Stimulated activated naive B cell treated with anti-CD40 and anti-IgM and Interleukin-4, amounts not matched to agents 10 μg/mL and 1 μg/mL and 100 μg/mL, for 72 hours (primary cell): ENCODE results near the gene RAD51D.

Experiments used
- ATAC-seq, 2 donors: fragments of 150-1000 bp; cut with Tn5 transposase; replicated peaks; 2 replicates each; pipeline ENCODE4 v1.10.0; 2021; ENCODE audit warnings: moderate library complexity in 1 of 2
- DNase-seq: peaks from one replicate; pipeline ENCODE4 v3.0.0; 2021
- H3K27ac Mint-ChIP-seq: one replicate; pipeline ENCODE4 v1.8.0; 2022; ENCODE audit warnings: mild to moderate bottlenecking, mixed read lengths
- H3K27me3 Mint-ChIP-seq, 2 donors: one replicate each; pipeline ENCODE4 v1.8.0; 2022; ENCODE audit warnings: mixed read lengths in 2 of 2
- H3K36me3 Mint-ChIP-seq, 2 donors: one replicate each; pipeline ENCODE4 v1.8.0; 2022; ENCODE audit warnings: mixed read lengths in 2 of 2, mild to moderate bottlenecking in 1 of 2
- H3K4me1 Mint-ChIP-seq, 2 donors: one replicate each; pipeline ENCODE4 v1.8.0; 2022; ENCODE audit warnings: mixed read lengths in 2 of 2, mild to moderate bottlenecking in 1 of 2
- H3K4me3 Mint-ChIP-seq, 2 donors: one replicate each; pipeline ENCODE4 v1.8.0; 2022; ENCODE audit warnings: mild to moderate bottlenecking in 2 of 2, mixed read lengths in 2 of 2, moderate library complexity in 1 of 2
- H3K9me3 Mint-ChIP-seq, 2 donors: one replicate each; pipeline ENCODE4 v1.8.0; 2022; ENCODE audit warnings: mixed read lengths in 2 of 2, mild to moderate bottlenecking in 1 of 2

The RAD51D gene

DNA sequence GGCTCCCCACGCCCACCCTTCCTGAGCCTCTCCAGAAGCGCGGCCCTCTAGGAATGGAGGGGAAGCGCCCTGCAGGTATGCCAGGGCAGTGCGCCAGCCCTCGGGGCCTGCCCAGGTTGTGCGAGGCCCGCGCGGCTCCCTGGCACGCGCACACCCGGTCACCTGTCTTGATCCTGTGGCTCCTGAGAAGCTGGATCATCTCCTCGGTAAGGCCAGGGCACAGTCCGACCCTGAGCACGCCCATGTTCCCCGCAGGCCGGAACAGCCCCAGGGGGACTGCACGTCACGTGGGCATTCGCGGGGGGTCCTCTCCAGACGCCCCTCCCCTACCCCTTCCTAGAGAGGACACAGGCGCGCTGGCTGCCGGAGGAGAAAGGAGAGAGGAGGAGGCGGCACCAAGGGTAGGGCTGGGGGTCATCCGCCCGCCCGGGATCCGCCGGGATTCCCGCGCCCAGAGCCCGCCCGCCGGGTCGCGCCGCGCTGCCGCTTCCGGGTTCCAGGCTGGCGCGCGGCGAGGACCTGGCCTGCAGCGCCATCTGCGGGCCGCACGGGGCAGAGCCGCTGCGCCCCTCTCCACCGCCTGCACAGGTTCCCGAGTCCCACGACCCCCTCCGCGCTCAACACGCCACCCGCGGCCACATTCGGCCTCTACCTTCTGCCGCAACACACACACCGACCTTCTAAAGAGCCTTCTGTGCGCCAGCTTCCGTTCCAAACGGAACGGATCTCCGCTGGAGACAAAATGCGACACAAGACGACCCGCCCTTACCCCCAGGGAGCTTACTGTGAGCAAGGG is at the start of gene RAD51D:
Gene RAD51D (minus strand): TSS at position 491 of the 796 bp plus-strand sequence. CDS start 247 bp downstream, at position 244.
- Mint-ChIP-seq H3K36me3 (peaks cover 16 to 23% of the 10 kb centered on the region in 2 donors), H3K27ac (peak within 1 kb of the TSS; percentile 97), H3K9me3 (no peaks in the 10 kb centered on the region), H3K4me1 (peaks cover 22 to 43% of the 10 kb centered on the region in 2 donors), H3K27me3 (no peaks in the 10 kb centered on the region), H3K4me3 (peak within 1 kb of the TSS; percentile 87 to 93)
- ATAC-seq (peak; percentile 93 to 94), DNase-seq (peak; percentile 76)

DNA sequence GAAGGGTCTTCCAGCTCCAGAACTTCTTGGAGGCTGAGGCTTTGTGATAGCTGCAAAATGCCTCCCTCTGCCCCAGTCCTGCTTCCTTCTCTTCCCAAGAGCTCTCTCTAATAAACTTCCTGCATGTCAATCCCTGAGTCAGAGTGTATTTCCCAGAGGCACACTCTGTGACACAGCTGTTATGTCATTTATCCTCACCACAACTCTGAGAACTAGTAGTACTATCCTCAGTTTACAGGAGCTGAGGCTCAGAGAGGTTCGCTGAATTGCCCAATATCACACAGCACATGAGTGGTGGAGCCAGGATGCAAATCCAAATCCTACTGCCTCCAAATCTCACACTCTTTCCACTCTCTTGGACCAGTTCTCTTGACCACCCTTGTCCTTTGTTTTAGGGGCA is 48.0 kb upstream of the RAD51D start:
- Mint-ChIP-seq H3K9me3 (no peaks in the 10 kb centered on the region), H3K27ac (no peak overlapping the region), H3K27me3 (peaks cover 34 to 40% of the 10 kb centered on the region in 2 donors), H3K36me3 (no peaks in the 10 kb centered on the region), H3K4me3 (no peak overlapping the region), H3K4me1 (no peaks in the 10 kb centered on the region)
- ATAC-seq (no peak), DNase-seq (no peak)

DNA sequence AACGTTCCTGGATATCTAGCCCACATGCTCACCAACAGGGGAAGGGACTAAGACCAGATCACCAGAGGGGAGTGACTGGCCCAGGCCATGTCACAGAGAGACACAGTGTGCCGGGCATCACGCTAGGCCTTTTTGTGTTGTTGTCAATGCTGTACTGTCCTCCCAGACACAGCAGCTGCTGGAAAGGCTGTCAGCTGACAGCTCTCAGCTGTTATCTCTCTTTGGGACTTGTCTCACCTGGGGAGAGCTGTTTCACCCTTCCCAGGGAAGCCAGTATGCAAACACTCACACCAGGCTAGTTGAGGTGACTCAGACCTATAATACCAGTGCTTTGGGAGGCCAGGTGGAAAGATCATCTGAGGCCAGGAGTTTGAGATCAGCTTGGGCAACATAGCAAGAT is 47.4 kb upstream of the RAD51D start:
- peaks cover 40% of the 10 kb centered on the region in 2 donors for H3K27me3 Mint-ChIP-seq
- H3K9me3 Mint-ChIP-seq = no peaks in the 10 kb centered on the region
- ATAC-seq (no peak), DNase-seq (no peak)
- H3K27ac Mint-ChIP-seq = peak overlapping the region; percentile 6
- no peaks in the 10 kb centered on the region for H3K4me1 Mint-ChIP-seq
- H3K4me3 Mint-ChIP-seq = no peak overlapping the region
- H3K36me3 Mint-ChIP-seq = no peaks in the 10 kb centered on the region

DNA sequence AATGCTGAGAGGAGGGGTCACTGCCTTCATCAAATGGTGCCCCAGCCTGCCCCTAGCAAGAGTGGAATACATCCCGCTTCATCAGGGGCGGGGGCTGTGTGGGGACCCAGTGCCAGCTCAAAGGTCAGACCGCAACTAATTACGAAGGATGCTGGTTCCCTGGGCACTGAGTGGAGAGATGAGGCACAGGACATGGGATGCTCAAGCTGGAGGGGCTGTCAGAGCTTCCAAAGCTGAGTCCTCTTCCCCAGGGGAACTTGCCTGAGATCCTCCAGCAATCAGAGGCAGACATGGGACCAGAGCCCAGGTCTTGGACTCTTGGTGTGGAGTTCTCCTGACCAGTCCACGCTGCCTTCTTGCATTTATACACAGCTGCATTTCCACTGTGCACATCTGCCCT is 46.9 kb upstream of the RAD51D start:
- no peak overlapping the region for H3K27ac Mint-ChIP-seq
- no peaks in the 10 kb centered on the region for H3K9me3 Mint-ChIP-seq
- H3K4me1 Mint-ChIP-seq = no peaks in the 10 kb centered on the region
- no peak overlapping the region for H3K4me3 Mint-ChIP-seq
- H3K36me3 Mint-ChIP-seq = no peaks in the 10 kb centered on the region
- H3K27me3 Mint-ChIP-seq = peaks cover 40 to 43% of the 10 kb centered on the region in 2 donors
- no peak for DNase-seq
- no peak for ATAC-seq

DNA sequence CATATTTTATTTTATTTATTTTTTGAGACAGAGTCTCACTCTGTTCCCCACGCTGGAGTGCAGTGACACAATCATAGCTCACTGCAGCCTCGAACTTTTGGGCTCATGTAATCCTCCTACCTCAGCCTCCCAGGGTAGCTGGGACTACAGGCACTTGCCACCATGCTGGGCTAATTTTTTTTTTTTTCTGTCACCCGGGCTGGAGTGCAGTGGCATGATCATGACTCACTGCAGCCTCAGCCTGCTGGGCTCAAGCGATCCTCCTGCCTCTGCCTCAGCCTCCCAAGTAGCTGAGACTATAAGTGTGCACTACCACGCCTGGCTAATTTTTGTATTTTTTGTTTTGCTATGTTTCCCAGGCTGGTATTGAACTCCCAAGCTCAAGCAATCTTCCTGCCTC is 45.1 kb upstream of the RAD51D start:
- H3K27me3 Mint-ChIP-seq = peaks cover 46 to 56% of the 10 kb centered on the region in 2 donors
- no peaks in the 10 kb centered on the region for H3K4me1 Mint-ChIP-seq
- H3K9me3 Mint-ChIP-seq = no peaks in the 10 kb centered on the region
- H3K36me3 Mint-ChIP-seq = no peaks in the 10 kb centered on the region
- no peak for DNase-seq
- no peak overlapping the region for H3K4me3 Mint-ChIP-seq
- no peak overlapping the region for H3K27ac Mint-ChIP-seq
- no peak for ATAC-seq

DNA sequence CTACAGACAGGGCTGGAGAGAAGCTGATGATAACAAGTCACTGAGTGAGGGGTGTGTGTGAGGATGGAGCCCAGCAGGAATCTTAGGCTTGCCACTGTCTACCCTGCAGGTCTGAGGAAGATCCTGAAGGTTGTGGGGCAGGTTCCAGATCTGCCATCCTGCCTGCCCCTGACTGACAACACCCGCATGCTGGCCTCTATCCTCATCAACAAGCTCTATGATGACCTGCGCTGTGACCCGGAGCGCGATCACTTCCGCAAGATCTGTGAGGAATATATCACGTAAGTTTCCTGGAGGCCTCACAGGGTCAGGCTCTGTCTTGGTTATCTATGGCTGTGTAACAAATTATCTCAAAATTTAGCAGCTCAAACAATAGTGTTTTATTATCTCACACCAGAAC is 44.2 kb upstream of the RAD51D start:
- Mint-ChIP-seq H3K36me3 (no peaks in the 10 kb centered on the region), H3K9me3 (no peaks in the 10 kb centered on the region), H3K27me3 (peaks cover 47 to 62% of the 10 kb centered on the region in 2 donors), H3K4me3 (no peak overlapping the region), H3K4me1 (no peaks in the 10 kb centered on the region), H3K27ac (no peak overlapping the region)
- DNase-seq = no peak
- no peak for ATAC-seq

DNA sequence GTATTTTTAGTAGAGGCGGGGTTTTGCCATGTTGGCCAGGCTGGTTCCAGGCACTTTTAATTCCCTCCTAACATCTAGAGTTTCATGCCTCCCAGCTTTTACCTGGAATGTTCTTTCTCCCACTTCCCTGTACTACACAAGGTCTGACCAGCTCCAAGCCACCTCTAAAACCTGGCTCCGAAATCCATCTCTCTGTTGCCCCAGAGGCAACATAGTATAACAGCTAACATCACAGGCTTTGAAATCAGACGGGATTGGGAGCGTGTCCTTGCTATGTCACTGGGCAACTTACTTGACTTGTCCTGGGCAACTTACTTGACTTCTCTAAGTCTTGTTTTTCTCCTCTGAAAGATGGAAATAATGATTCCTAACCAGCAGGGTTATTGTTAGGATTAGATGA is 43.1 kb upstream of the RAD51D start:
- ATAC-seq (no peak), DNase-seq (no peak)
- Mint-ChIP-seq H3K4me1 (no peaks in the 10 kb centered on the region), H3K36me3 (no peaks in the 10 kb centered on the region), H3K27ac (no peak overlapping the region), H3K27me3 (peaks cover 46 to 66% of the 10 kb centered on the region in 2 donors), H3K4me3 (no peak overlapping the region), H3K9me3 (no peaks in the 10 kb centered on the region)

DNA sequence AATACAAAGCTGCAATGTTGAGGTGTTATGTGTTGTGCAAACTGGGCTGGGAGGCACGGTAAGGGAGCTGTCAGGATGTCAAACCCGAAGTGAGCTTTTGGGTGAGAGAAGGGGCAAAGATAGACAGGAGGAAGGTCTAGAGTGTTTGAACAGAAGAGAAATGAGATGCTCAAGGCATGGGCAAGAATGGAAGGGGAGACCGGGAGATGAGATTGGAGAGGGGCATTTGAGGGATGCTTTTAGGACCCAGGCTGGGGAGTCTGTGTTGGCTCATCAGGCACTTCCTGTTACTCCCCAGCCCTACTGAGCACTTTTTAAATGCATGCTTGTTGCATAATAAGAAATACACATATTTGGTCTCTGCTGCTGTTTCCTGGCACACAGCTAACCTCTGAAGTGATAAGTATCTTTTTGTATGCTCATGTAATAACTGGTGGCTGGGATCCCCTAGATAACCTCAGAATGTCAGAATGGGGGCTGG is 41.7 kb upstream of the RAD51D start:
- Mint-ChIP-seq H3K4me3 (no peak overlapping the region), H3K9me3 (no peaks in the 10 kb centered on the region), H3K4me1 (no peaks in the 10 kb centered on the region), H3K27me3 (peaks cover 43 to 68% of the 10 kb centered on the region in 2 donors), H3K27ac (no peak overlapping the region), H3K36me3 (no peaks in the 10 kb centered on the region)
- ATAC-seq (no peak), DNase-seq (no peak)

DNA sequence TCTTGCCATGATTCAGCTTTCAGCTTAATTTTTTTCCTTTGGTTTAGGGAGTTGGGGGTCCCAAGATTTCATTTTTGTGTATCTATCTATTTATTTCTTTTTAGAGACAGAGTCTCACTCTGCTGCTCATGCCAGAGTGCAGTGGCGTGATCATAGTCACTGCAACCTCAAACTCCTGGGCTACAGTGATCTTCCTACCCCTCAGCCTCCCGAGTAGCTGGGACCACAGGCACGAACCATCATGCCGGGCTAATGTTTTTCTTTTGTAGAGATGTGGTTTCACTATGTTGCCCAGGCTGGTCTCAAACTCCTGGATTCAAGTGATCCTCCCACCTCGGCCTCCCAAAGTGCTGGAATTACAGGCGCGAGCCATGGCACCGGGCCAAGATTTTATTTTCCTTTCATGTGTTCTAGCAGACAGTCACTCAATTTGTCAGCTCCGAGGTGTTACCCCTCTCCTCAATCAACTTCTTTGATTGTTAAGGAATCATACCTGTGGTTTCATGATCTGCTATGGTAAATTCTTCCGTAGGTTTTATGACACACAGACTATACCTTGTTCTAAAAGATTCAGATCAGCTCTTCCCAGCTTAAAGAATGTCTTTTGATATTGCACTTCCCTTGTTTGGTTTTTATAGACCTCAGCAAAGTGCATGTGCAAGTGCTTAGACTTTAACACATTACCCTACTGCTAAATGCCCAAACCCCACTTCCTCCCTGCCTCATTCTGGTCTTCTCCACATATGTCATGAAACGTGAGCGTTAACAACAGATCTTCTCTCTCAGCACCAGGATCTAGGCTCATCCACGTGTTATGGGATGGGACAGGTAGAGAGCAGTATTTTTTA is 40.9 kb upstream of the RAD51D start:
- H3K27ac Mint-ChIP-seq = no peak overlapping the region
- ATAC-seq (no peak), DNase-seq (no peak)
- no peaks in the 10 kb centered on the region for H3K9me3 Mint-ChIP-seq
- H3K4me3 Mint-ChIP-seq = no peak overlapping the region
- peaks cover 45 to 75% of the 10 kb centered on the region in 2 donors for H3K27me3 Mint-ChIP-seq
- H3K36me3 Mint-ChIP-seq = no peaks in the 10 kb centered on the region
- no peaks in the 10 kb centered on the region for H3K4me1 Mint-ChIP-seq

DNA sequence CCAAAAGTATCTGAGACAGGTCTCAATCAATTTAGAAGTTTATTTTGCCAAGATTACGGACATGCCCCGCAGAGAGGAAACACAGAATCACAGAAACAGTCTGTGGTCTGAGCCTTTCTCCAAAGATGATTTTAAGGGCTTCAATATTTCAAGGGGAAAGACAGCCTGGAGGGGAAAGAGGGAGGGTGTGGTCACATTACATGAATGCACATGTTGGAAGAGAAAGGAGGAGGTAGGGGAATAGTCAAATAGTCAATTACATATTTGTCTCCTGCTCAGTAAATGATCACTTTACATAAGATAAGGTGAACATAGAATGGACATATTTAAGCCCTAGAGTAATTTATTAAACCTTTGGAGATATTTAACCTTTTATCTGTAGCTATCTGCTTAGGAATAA is 40.3 kb upstream of the RAD51D start:
- no peaks in the 10 kb centered on the region for H3K4me1 Mint-ChIP-seq
- DNase-seq (no peak), ATAC-seq (no peak)
- H3K27ac Mint-ChIP-seq = no peak overlapping the region
- peaks cover 40 to 69% of the 10 kb centered on the region in 2 donors for H3K27me3 Mint-ChIP-seq
- H3K36me3 Mint-ChIP-seq = no peaks in the 10 kb centered on the region
- H3K4me3 Mint-ChIP-seq = no peak overlapping the region
- H3K9me3 Mint-ChIP-seq = no peaks in the 10 kb centered on the region

DNA sequence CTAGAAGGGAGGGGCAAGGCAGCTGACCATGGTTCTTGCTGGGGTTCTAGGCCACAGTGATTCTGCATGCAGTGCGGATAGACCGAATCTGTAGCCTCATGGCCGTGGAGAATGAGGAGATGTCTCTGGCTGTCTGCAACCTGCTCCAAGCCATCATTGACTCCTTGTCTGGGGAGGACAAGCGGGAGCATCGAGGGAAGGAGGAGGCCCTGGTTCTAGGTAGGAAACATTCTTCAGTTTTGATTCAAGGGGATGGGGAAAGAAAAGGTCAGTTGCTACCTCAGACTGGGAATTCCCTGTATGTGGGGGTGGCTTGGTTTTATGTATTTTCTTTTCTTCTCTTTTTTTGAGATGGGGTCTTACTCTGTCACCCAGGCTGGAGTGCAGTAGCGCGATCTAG is 35.6 kb upstream of the RAD51D start:
- Mint-ChIP-seq H3K27ac (no peak overlapping the region), H3K9me3 (no peaks in the 10 kb centered on the region), H3K27me3 (peaks cover 33 to 36% of the 10 kb centered on the region in 2 donors), H3K4me3 (no peak overlapping the region), H3K4me1 (no peaks in the 10 kb centered on the region), H3K36me3 (no peaks in the 10 kb centered on the region)
- no peak for ATAC-seq
- DNase-seq = no peak

DNA sequence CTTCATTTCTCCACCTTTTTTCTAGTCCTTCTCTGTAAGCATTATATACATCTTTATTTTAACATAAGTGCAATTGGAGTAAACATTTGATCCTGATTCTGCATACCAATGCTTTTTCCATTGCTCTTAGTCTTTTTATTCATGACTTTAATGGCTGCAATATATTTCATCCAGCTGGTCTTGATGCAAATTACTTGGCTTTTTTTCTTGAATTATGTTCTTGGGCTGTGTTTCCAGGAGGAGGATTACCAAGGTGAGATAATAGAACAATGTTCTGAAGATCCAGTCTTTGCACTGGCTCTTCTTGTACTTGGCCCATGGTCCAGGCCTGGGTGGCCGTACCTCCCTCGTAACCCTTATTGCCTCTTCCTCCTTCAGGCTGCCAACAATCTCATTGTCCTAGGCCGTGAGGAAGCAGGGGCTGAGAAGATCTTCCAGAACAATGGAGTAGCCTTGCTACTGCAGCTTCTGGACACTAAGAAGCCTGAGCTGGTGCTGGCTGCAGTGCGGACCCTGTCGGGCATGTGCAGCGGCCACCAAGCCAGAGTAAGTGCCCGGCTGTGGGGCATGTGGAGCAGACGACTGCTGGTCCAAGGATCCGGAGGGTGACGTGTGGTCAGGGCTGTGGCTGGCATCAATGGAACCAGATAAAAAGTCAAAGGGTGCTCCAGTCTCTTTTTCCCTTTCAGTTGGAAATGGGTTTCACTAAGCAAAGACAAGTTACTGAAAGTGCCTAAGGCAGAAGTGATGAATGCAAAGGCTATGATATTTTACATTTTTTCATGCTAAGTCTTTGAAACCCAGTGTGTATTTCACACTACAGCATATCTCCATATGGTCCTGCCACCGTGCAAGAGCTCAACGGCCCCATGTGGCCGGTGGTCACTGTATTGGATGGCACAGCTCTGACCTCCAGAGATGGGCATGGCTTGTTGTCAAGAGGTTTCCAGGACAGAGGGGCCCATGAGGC is 34.8 kb upstream of the RAD51D start:
- H3K9me3 Mint-ChIP-seq = no peaks in the 10 kb centered on the region
- no peaks in the 10 kb centered on the region for H3K4me1 Mint-ChIP-seq
- no peak overlapping the region for H3K4me3 Mint-ChIP-seq
- no peak overlapping the region for H3K27ac Mint-ChIP-seq
- H3K36me3 Mint-ChIP-seq = no peaks in the 10 kb centered on the region
- no peak for DNase-seq
- no peak for ATAC-seq
- H3K27me3 Mint-ChIP-seq = peaks cover 34 to 39% of the 10 kb centered on the region in 2 donors

DNA sequence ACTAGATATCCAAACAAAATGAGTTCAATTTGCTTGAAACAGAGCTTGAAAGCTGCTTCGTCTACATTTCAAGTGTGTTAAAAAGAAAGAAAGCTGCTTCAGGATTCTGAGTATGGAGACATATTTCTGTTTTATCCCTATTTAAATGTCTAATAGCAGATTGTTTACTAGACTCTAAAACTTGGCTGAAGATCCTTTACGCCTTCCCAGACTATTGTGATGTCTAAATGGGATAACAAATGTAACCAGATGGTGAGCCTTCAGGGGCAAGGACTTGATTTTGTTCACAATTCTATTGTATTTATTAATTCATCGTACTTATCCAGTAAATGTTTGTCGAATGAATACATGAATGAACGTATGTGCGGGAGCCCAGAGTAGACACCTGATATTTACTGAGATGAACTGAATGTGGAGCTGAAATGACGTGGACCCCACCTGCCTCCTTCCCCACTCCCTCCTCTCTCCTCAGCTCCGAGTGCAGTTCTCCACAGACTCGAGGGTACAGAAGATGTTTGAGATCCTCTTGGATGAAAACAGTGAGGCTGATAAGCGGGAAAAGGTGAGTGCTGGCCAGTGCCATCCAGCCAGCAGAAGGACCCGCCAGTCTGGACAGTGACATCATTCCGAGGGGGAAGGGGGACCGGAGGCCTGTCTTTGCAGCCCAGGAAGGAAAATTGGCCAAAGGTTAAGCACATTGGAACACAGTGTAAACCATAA is 32.9 kb upstream of the RAD51D start:
- Mint-ChIP-seq H3K9me3 (no peaks in the 10 kb centered on the region), H3K36me3 (no peaks in the 10 kb centered on the region), H3K4me3 (no peak overlapping the region), H3K4me1 (no peaks in the 10 kb centered on the region), H3K27ac (no peak overlapping the region), H3K27me3 (peaks cover 37 to 46% of the 10 kb centered on the region in 2 donors)
- DNase-seq = no peak
- no peak for ATAC-seq
